NT2/D1 (cell line): ENCODE measurements around the gene ZSCAN26.

Source experiments
- SUZ12 ChIP-seq: IDR thresholded peaks from 2 replicates; pipeline ENCODE4 v1.6.1; 2011; ENCODE audit not compliant: insufficient read length, insufficient read depth; ENCODE audit errors: extremely low read depth
- YY1 ChIP-seq: IDR thresholded peaks from 2 replicates; pipeline ENCODE4 v1.6.1; 2011; ENCODE audit not compliant: insufficient read length, insufficient read depth
- ZNF274 ChIP-seq: IDR thresholded peaks from 2 replicates; pipeline ENCODE4 v1.6.1; 2011; ENCODE audit warnings: mild to moderate bottlenecking, low read depth, low read length

GRCh38 chr6:28322661-28323060 is 55.7 kb downstream of the ZSCAN26 start:
- TF ChIP-seq ZNF274, result no peak
- no peak for TF ChIP-seq SUZ12
- TF ChIP-seq YY1, result no peak
